ENCODE measurements around the gene PARG. TPM values are rescaled to one million over a fixed set of nuclear protein-coding genes. Genes with fewer than 3 reads are reported as not detected.
"Not testable (repeated sequence)": the region's sequence is repeated elsewhere in the genome, so short reads cannot be mapped to it uniquely, and the experiment has no call there.

The PARG gene
- total RNA-seq, 1 donor from 2014 or later, result 51.6 TPM

- no peak for DNase-seq (ENCODE audit: low read depth)
Measured at GRCh38 chr10:49830846-49831245, 111.0 kb downstream of the PARG start.

- no peak for DNase-seq (ENCODE audit: low read depth)
Measured at GRCh38 chr10:49830016-49830415, 111.8 kb downstream of the PARG start.

- DNase-seq (ENCODE audit: low read depth), result peak; percentile 21
Measured at GRCh38 chr10:49827297-49827696, 114.5 kb downstream of the PARG start.

GRCh38 chr10:49819234-49819958 is 122.4 kb downstream of the PARG start:
- no peak for DNase-seq (ENCODE audit: low read depth)

GRCh38 chr10:49817845-49818244 is 124.0 kb downstream of the PARG start:
- DNase-seq (ENCODE audit: low read depth), result no peak

GRCh38 chr10:49803988-49804387 is 137.8 kb downstream of the PARG start:
- DNase-seq (ENCODE audit: low read depth), result no peak

GRCh38 chr10:49798275-49798674 is 143.6 kb downstream of the PARG start:
- peak; percentile 1 for DNase-seq (ENCODE audit: low read depth)

GRCh38 chr10:49791100-49791499 is 150.7 kb downstream of the PARG start:
- no peak for DNase-seq (ENCODE audit: low read depth)

GRCh38 chr10:49784681-49785080 is 157.1 kb downstream of the PARG start:
- no peak for DNase-seq (ENCODE audit: low read depth)

GRCh38 chr10:49783645-49784044 is 158.2 kb downstream of the PARG start:
- no peak for DNase-seq (ENCODE audit: low read depth)

GRCh38 chr10:49781247-49781646 is 160.6 kb downstream of the PARG start:
- no peak for DNase-seq (ENCODE audit: low read depth)

GRCh38 chr10:49778197-49778596 is 163.6 kb downstream of the PARG start:
- DNase-seq (ENCODE audit: low read depth), result no peak

- no peak for DNase-seq (ENCODE audit: low read depth)
Measured at GRCh38 chr10:49776851-49777250, 165.0 kb downstream of the PARG start.

GRCh38 chr10:49775014-49775413 is 166.8 kb downstream of the PARG start:
- DNase-seq (ENCODE audit: low read depth), result no peak

GRCh38 chr10:49772944-49773343 is 168.9 kb downstream of the PARG start:
- DNase-seq (ENCODE audit: low read depth), result not testable (repeated sequence)

- not testable (repeated sequence) for DNase-seq (ENCODE audit: low read depth)
Measured at GRCh38 chr10:49771046-49771445, 170.8 kb downstream of the PARG start.

GRCh38 chr10:49769692-49770091 is 172.1 kb downstream of the PARG start:
- no peak for DNase-seq (ENCODE audit: low read depth)

GRCh38 chr10:49768731-49769130 is 173.1 kb downstream of the PARG start:
- no peak for DNase-seq (ENCODE audit: low read depth)

GRCh38 chr10:49768329-49768728 is 173.5 kb downstream of the PARG start:
- no peak for DNase-seq (ENCODE audit: low read depth)

Other genes with a start within 250 kb of the PARG start
- gene OGDHL, start 179.7 kb downstream of the PARG start, total RNA-seq, result 7.1 and 58.5 TPM in 2 replicates
- gene TIMM23B, start within 50 bp of the PARG start, total RNA-seq, result 14.0 and 18.1 TPM in 2 replicates
- 1.0 and 3.6 TPM in 2 replicates for gene AGAP6, start 46.4 kb upstream of the PARG start, total RNA-seq
- 28.0 and 53.7 TPM in 2 replicates for gene WASHC2A, start 125.9 kb upstream of the PARG start, total RNA-seq

Data from renal cortical epithelial cell (primary cell).